HepG2 (cell line): ENCODE data around the gene MIA2.

ENCODE experiments used
- ASH2L ChIP-seq: fragments of 300-600, 200-600 bp; sonication (generic); IDR thresholded peaks from 2 replicates; pipeline ENCODE4 v1.7.0; 2017; ENCODE audit warnings: low read depth, mild to moderate bottlenecking, moderate library complexity, mixed read lengths, low read length; ENCODE audit not compliant: insufficient read length
- CBFB ChIP-seq: sonication (generic); formaldehyde crosslinking; IDR thresholded peaks from 2 replicates; pipeline ENCODE4 v1.4.0; 2020; ENCODE audit warnings: missing genetic modification reagents
- MTF1 ChIP-seq: sonication (generic); formaldehyde crosslinking; IDR thresholded peaks from 2 replicates; pipeline ENCODE4 v1.5.0; 2020; ENCODE audit warnings: missing genetic modification reagents
- ZSCAN12 ChIP-seq: sonication (generic); formaldehyde crosslinking; IDR thresholded peaks from 2 replicates; pipeline ENCODE4 v1.9.0; 2021; ENCODE audit warnings: mild to moderate bottlenecking, missing genetic modification reagents

DNA sequence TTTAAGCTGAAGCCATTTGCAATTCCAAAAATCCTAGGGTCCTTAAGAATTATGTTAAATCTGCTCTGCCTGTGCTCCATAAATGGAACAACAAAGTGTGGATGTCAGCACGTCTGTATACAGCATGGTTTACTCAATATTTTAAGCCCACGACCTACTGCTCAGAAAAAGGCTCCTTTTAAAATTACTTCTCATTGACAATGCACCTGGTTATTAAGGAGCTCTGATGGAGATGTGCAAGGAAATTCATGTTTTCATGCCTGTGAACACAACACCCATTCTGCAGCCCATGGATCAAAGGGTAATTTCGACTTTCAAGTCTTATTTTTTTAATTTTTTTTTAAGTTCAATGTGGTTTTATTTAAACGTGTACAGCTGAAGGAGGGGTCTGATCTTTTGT is 150.5 kb downstream of the MIA2 start:
- TF ChIP-seq ZSCAN12 (no peak), MTF1 (CRISPR knock-in tag) (no peak), ASH2L (no peak), CBFB (no peak)
